ENCODE measurements around the gene RYR3.

- TF ChIP-seq CTCF (conservative IDR thresholded peaks at IDR 0.05; ENCODE audit: low read depth, low read length): no peak
- no peak for TF ChIP-seq EZH2 (IDR thresholded peaks at IDR 0.05; ENCODE audit: low read length, unreplicated experiment)
- TF ChIP-seq EZH2phosphoT487 (IDR thresholded peaks at IDR 0.05; ENCODE audit: borderline replicate concordance, low read length): no peak
These were observed 189.8 kb downstream of the RYR3 start for GRCh38 chr15:33500432-33501195.
